SK-N-SH treated with all-trans-retinoic acid at 6 μM for 48 hours (cell line): ENCODE measurements around the gene ACKR3.

ENCODE experiments used
- ATAC-seq: fragments of 200-7000 bp; cut with Tn5 transposase; 3 replicates; pipeline ENCODE4 v1.9.1; 2020; ENCODE audit warnings: mild to moderate bottlenecking, moderate library complexity
- BACH2 ChIP-seq: fragments of 250-450 bp; sonication (Bioruptor Pico); IDR thresholded peaks from 2 replicates; pipeline ENCODE4 v1.9.0; 2021; ENCODE audit warnings: mild to moderate bottlenecking, borderline replicate concordance
- CSRNP3 ChIP-seq: fragments of 250-450 bp; sonication (Bioruptor Pico); IDR thresholded peaks from 2 replicates; pipeline ENCODE4 v1.5.1; 2021; ENCODE audit warnings: mild to moderate bottlenecking, moderate library complexity
- ESRRG ChIP-seq: fragments of 250-450 bp; sonication (Bioruptor Pico); IDR thresholded peaks from 2 replicates; pipeline ENCODE4 v1.6.1; 2021; ENCODE audit warnings: mild to moderate bottlenecking
- GLIS3 ChIP-seq: fragments of 250-450 bp; sonication (Bioruptor Pico); IDR thresholded peaks from 2 replicates; pipeline ENCODE4 v1.5.0; 2020; ENCODE audit warnings: mild to moderate bottlenecking, moderate library complexity
- ISL1 ChIP-seq: fragments of 250-450 bp; sonication (Bioruptor Pico); IDR thresholded peaks from 2 replicates; pipeline ENCODE4 v2.1.2; 2022; ENCODE audit warnings: mild to moderate bottlenecking, moderate library complexity
- OSR1 ChIP-seq: fragments of 250-450 bp; sonication (Bioruptor Pico); IDR thresholded peaks from 2 replicates; pipeline ENCODE4 v1.8.0; 2022; ENCODE audit warnings: moderate library complexity, mild to moderate bottlenecking, inconsistent platforms
- PPARA ChIP-seq: fragments of 250-450 bp; sonication (Bioruptor Pico); IDR thresholded peaks from 2 replicates; pipeline ENCODE4 v1.5.0; 2020; ENCODE audit warnings: mild to moderate bottlenecking, borderline replicate concordance
- RARB ChIP-seq: fragments of 250-450 bp; sonication (Bioruptor Pico); IDR thresholded peaks from 2 replicates; pipeline ENCODE4 v1.8.0; 2021; ENCODE audit warnings: mild to moderate bottlenecking, moderate library complexity
- SNAI2 ChIP-seq: fragments of 250-450 bp; sonication (Bioruptor Pico); IDR thresholded peaks from 2 replicates; pipeline ENCODE4 v1.5.0; 2020; ENCODE audit warnings: mild to moderate bottlenecking, moderate library complexity
- TCF4 ChIP-seq: fragments of 250-450 bp; sonication (Bioruptor Pico); IDR thresholded peaks from 2 replicates; pipeline ENCODE4 v1.8.0; 2021; ENCODE audit warnings: mild to moderate bottlenecking, moderate library complexity, borderline replicate concordance
- TOX ChIP-seq: fragments of 250-450 bp; sonication (Bioruptor Pico); IDR thresholded peaks from 2 replicates; pipeline ENCODE4 v1.8.0; 2021; ENCODE audit warnings: mild to moderate bottlenecking, moderate library complexity, borderline replicate concordance
- ZC3H10 ChIP-seq: fragments of 250-450 bp; sonication (Bioruptor Pico); IDR thresholded peaks from 2 replicates; pipeline ENCODE4 v1.5.1; 2021; ENCODE audit warnings: mild to moderate bottlenecking, moderate library complexity
- ZFP3 ChIP-seq: fragments of 250-450 bp; sonication (Bioruptor Pico); IDR thresholded peaks from 2 replicates; pipeline ENCODE4 v1.5.0; 2020; ENCODE audit warnings: mild to moderate bottlenecking, moderate library complexity
- ZFP30 ChIP-seq: fragments of 450-650 bp; formaldehyde crosslinking; IDR thresholded peaks from 2 replicates; pipeline ENCODE4 v1.5.0; 2022; ENCODE audit warnings: mild to moderate bottlenecking, moderate library complexity
- ZNF565 ChIP-seq: fragments of 450-650 bp; formaldehyde crosslinking; conservative IDR thresholded peaks from 2 replicates; pipeline ENCODE4 v1.5.0; 2020; ENCODE audit warnings: low read depth, mild to moderate bottlenecking, moderate library complexity
- ZNF70 ChIP-seq: fragments of 450-650 bp; formaldehyde crosslinking; IDR thresholded peaks from 2 replicates; pipeline ENCODE4 v1.5.0; 2020; ENCODE audit warnings: mild to moderate bottlenecking, moderate library complexity
- ZNF8 ChIP-seq: fragments of 450-650 bp; formaldehyde crosslinking; IDR thresholded peaks from 2 replicates; pipeline ENCODE4 v1.5.0; 2020; ENCODE audit warnings: mild to moderate bottlenecking, moderate library complexity
- TF ChIP-seq, protein P1 (sequence below): fragments of 250-450 bp; sonication (Bioruptor Pico); IDR thresholded peaks from 2 replicates; pipeline ENCODE4 v1.5.1; 2020; ENCODE audit warnings: low read depth, mild to moderate bottlenecking, moderate library complexity
- TF ChIP-seq, protein P2 (sequence below): fragments of 250-450 bp; sonication (Bioruptor Pico); IDR thresholded peaks from 2 replicates; pipeline ENCODE4 v1.8.0; 2020; ENCODE audit warnings: mild to moderate bottlenecking, moderate library complexity, borderline replicate concordance
- TF ChIP-seq, protein P3 (sequence below): fragments of 250-450 bp; sonication (Bioruptor Pico); IDR thresholded peaks from 2 replicates; pipeline ENCODE4 v1.5.0; 2020; ENCODE audit warnings: mild to moderate bottlenecking, moderate library complexity
- TF ChIP-seq, protein P4 (sequence below): fragments of 250-450 bp; sonication (Bioruptor Pico); IDR thresholded peaks from 2 replicates; pipeline ENCODE4 v1.8.0; 2021; ENCODE audit warnings: low read depth, mild to moderate bottlenecking, moderate library complexity, borderline replicate concordance

Gene ACKR3

DNA sequence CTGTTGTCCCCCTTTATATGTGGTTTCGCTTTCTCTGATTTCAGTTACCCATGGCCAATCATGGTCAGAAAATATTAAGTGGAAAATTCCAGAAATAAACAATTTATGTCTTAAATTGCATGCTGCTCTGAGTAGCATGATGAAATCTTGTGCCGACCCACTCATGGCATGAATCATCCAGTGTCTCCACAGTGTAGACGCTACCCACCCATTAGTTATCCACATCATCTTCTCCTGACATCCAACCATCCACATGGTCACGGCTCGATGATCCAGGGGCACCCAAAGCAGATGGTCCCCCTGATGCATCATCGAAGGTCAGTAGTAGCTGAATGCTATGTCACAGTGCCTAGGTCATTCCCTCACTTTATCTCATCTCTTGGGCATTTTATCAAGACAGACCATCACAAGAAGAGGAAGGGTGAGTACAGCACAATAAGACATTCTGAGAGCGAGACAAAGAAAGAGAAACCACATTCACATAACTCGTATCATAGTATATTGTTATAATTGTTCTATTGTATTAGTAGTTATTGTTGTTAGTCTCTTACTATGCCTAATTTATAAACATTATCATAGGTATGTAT, 44.1 kb upstream of the ACKR3 start:
- no peak for ATAC-seq
- TF ChIP-seq RARB (CRISPR knock-in tag) (no peak), ZNF565 (CRISPR knock-in tag) (no peak), ZFP3 (CRISPR knock-in tag) (no peak), ZFP30 (CRISPR knock-in tag) (no peak), ZNF70 (CRISPR knock-in tag) (no peak), OSR1 (CRISPR knock-in tag) (no peak)
- TF ChIP-seq, protein P1, sequence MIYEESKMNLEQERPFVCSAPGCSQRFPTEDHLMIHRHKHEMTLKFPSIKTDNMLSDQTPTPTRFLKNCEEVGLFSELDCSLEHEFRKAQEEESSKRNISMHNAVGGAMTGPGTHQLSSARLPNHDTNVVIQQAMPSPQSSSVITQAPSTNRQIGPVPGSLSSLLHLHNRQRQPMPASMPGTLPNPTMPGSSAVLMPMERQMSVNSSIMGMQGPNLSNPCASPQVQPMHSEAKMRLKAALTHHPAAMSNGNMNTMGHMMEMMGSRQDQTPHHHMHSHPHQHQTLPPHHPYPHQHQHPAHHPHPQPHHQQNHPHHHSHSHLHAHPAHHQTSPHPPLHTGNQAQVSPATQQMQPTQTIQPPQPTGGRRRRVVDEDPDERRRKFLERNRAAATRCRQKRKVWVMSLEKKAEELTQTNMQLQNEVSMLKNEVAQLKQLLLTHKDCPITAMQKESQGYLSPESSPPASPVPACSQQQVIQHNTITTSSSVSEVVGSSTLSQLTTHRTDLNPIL (CRISPR knock-in tag), result no peak

GRCh38 chr2:236526455-236527158, 43.0 kb upstream of the ACKR3 start:
- TF ChIP-seq, protein P2, sequence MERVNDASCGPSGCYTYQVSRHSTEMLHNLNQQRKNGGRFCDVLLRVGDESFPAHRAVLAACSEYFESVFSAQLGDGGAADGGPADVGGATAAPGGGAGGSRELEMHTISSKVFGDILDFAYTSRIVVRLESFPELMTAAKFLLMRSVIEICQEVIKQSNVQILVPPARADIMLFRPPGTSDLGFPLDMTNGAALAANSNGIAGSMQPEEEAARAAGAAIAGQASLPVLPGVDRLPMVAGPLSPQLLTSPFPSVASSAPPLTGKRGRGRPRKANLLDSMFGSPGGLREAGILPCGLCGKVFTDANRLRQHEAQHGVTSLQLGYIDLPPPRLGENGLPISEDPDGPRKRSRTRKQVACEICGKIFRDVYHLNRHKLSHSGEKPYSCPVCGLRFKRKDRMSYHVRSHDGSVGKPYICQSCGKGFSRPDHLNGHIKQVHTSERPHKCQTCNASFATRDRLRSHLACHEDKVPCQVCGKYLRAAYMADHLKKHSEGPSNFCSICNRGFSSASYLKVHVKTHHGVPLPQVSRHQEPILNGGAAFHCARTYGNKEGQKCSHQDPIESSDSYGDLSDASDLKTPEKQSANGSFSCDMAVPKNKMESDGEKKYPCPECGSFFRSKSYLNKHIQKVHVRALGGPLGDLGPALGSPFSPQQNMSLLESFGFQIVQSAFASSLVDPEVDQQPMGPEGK (CRISPR knock-in tag), result no peak
- TF ChIP-seq, protein P3, sequence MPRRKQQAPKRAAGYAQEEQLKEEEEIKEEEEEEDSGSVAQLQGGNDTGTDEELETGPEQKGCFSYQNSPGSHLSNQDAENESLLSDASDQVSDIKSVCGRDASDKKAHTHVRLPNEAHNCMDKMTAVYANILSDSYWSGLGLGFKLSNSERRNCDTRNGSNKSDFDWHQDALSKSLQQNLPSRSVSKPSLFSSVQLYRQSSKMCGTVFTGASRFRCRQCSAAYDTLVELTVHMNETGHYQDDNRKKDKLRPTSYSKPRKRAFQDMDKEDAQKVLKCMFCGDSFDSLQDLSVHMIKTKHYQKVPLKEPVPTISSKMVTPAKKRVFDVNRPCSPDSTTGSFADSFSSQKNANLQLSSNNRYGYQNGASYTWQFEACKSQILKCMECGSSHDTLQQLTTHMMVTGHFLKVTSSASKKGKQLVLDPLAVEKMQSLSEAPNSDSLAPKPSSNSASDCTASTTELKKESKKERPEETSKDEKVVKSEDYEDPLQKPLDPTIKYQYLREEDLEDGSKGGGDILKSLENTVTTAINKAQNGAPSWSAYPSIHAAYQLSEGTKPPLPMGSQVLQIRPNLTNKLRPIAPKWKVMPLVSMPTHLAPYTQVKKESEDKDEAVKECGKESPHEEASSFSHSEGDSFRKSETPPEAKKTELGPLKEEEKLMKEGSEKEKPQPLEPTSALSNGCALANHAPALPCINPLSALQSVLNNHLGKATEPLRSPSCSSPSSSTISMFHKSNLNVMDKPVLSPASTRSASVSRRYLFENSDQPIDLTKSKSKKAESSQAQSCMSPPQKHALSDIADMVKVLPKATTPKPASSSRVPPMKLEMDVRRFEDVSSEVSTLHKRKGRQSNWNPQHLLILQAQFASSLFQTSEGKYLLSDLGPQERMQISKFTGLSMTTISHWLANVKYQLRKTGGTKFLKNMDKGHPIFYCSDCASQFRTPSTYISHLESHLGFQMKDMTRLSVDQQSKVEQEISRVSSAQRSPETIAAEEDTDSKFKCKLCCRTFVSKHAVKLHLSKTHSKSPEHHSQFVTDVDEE, result no peak
- TF ChIP-seq CSRNP3 (no peak), RARB (CRISPR knock-in tag) (no peak), TOX (CRISPR knock-in tag) (no peak), ZC3H10 (CRISPR knock-in tag) (no peak), ISL1 (CRISPR knock-in tag) (no peak), ZNF70 (CRISPR knock-in tag) (no peak), OSR1 (CRISPR knock-in tag) (no peak), ESRRG (no peak), TCF4 (CRISPR knock-in tag) (no peak), PPARA (CRISPR knock-in tag) (no peak), ZFP30 (CRISPR knock-in tag) (no peak), GLIS3 (no peak), ZNF8 (no peak), SNAI2 (CRISPR knock-in tag) (no peak), BACH2 (CRISPR knock-in tag) (no peak), ZFP3 (CRISPR knock-in tag) (no peak)
- TF ChIP-seq, protein P1 (CRISPR knock-in tag), result no peak
- TF ChIP-seq, protein P4, sequence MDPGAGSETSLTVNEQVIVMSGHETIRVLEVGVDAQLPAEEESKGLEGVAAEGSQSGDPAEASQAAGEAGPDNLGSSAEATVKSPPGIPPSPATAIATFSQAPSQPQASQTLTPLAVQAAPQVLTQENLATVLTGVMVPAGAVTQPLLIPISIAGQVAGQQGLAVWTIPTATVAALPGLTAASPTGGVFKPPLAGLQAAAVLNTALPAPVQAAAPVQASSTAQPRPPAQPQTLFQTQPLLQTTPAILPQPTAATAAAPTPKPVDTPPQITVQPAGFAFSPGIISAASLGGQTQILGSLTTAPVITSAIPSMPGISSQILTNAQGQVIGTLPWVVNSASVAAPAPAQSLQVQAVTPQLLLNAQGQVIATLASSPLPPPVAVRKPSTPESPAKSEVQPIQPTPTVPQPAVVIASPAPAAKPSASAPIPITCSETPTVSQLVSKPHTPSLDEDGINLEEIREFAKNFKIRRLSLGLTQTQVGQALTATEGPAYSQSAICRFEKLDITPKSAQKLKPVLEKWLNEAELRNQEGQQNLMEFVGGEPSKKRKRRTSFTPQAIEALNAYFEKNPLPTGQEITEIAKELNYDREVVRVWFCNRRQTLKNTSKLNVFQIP (CRISPR knock-in tag), result no peak
- ATAC-seq, result no peak
